A673 (cell line): Measurements from ENCODE around the gene CCDC148. TPM values are rescaled to one million over a fixed set of nuclear protein-coding genes. Genes with fewer than 3 reads are reported as not detected.

Experiments used
- BruUV-seq: library from RNA; stranded (reverse); fragments of 400-500 nt; replicated peaks from 2 replicates; lab custom pipeline; 2021; lab: Mats Ljungman, UMichigan
- CTCF ChIA-PET: fragments of 300-600 bp; sonication (Branson Sonifier 250); formaldehyde crosslinking; loops from one replicate; lab custom pipeline; 2022; ENCODE audit warnings: antibody characterized with exemption; lab: Charles Lee
- POLR2A ChIA-PET: fragments of 300-600 bp; sonication (Branson Sonifier 250); formaldehyde crosslinking; loops from one replicate; lab custom pipeline; 2022; ENCODE audit warnings: antibody characterized with exemption; ENCODE audit not compliant: low non-redundant PET; lab: Charles Lee
- DNase-seq: peaks from one replicate; pipeline ENCODE4 v3.0.0-alpha.2; 2015; ENCODE audit warnings: low spot score
- H3K27ac ChIP-seq: fragments of 200-600 bp; sonication (generic); 2 replicates; pipeline ENCODE4 v1.5.1; 2016; ENCODE audit warnings: mixed run types, low read depth, mild to moderate bottlenecking, mixed read lengths, antibody characterized with exemption, low read length; ENCODE audit not compliant: poor library complexity, severe bottlenecking
- H3K27me3 ChIP-seq: fragments of 200-600 bp; sonication (generic); replicated peaks from 2 replicates; pipeline ENCODE4 v1.6.1; 2017; ENCODE audit warnings: mixed run types, low read depth, mild to moderate bottlenecking, mixed read lengths, antibody characterized with exemption, low read length; ENCODE audit not compliant: insufficient read depth, poor library complexity
- H3K36me3 ChIP-seq: fragments of 200-600 bp; sonication (generic); 2 replicates; pipeline ENCODE4 v1.6.1; 2016; ENCODE audit warnings: mixed run types, mild to moderate bottlenecking, mixed read lengths, antibody characterized with exemption, low read length; ENCODE audit not compliant: insufficient read depth, poor library complexity, severe bottlenecking
- H3K4me1 ChIP-seq: fragments of 200-600 bp; sonication (generic); 2 replicates; pipeline ENCODE4 v1.6.1; 2017; ENCODE audit warnings: mixed run types, mild to moderate bottlenecking, mixed read lengths, antibody characterized with exemption, low read length; ENCODE audit not compliant: insufficient read depth, poor library complexity, severe bottlenecking
- H3K4me3 ChIP-seq: fragments of 200-600 bp; sonication (generic); 2 replicates; pipeline ENCODE4 v1.5.1; 2016; ENCODE audit warnings: low read depth, mixed run types, mild to moderate bottlenecking, mixed read lengths, low read length; ENCODE audit not compliant: poor library complexity, severe bottlenecking
- H3K9me3 ChIP-seq: fragments of 200-600 bp; sonication (generic); 2 replicates; pipeline ENCODE4 v1.6.1; 2016; ENCODE audit warnings: mixed run types, low read depth, mild to moderate bottlenecking, mixed read lengths, antibody characterized with exemption, low read length; ENCODE audit not compliant: poor library complexity, severe bottlenecking
- CTCF ChIP-seq: fragments of 300-800, 200-600 bp; sonication (generic); conservative IDR thresholded peaks from 2 replicates; pipeline ENCODE4 v1.5.1; 2017; ENCODE audit warnings: low read depth, mild to moderate bottlenecking, antibody characterized with exemption, low read length, moderate library complexity, mixed read lengths
- EZH2 ChIP-seq: fragments of 200-600 bp; sonication (generic); IDR thresholded peaks from 2 replicates; pipeline ENCODE4 v1.6.1; 2017; ENCODE audit warnings: borderline replicate concordance, low read depth, mild to moderate bottlenecking, mixed read lengths, antibody characterized with exemption, low read length; ENCODE audit not compliant: poor library complexity, severe bottlenecking
- intact Hi-C: fragments of 100-400 bp; cut with micrococcal nuclease; formaldehyde crosslinking; loops from one replicate; pipeline ENCODE4 v1.10.0; 2022; ENCODE audit not compliant: unreplicated experiment
- total RNA-seq: library from RNA; stranded (reverse); gene quantifications from 2 replicates; pipeline ENCODE4 v1.2.3, GENCODE V29; 2021

The CCDC148 gene
- total RNA-seq, 1 experiment from 2014 or later, result 0.90 TPM

DNA sequence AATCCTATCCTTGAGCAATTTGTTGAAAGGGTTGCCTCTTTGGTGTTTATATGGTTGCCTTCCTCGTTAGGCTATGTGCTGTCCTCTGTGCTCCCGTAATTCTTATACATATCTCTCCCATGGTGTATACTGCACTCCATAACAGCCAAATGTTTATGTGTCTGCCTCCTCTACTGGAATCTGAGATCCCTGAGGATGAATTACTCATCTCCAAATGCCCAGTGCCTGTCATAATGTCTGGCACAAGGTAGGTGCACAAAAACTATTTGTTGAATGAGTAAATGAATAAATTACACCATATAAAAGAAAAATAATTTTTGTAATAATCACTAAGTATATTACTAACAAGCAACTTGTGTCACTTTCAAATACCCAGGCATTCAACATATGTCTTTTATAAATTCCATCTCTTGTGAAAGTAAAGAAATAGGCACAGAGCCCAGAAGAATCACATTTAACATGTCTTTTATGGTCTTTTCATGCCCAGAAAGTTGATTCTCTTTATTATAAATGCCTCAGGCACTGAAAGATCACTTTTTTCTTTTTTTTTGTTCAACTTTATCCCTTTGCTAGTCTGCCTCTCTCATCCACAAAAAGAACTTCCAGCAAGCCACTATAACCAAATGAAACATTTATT lies 164.9 kb downstream of the CCDC148 start:
- Histone ChIP-seq H3K36me3 (no peaks in the 10 kb centered on the region), H3K4me3 (no peak overlapping the region), H3K27me3 (no peaks in the 10 kb centered on the region), H3K27ac (no peak overlapping the region), H3K4me1 (no peaks in the 10 kb centered on the region), H3K9me3 (no peaks in the 10 kb centered on the region)
- peak; percentile 31 for DNase-seq
- CTCF ChIA-PET, result no interaction called here
- TF ChIP-seq EZH2 (no peak), CTCF (no peak)
- intact Hi-C loops, result no loop called here
- no TSS peak for BruUV-seq
- POLR2A ChIA-PET, result no interaction called here

GRCh38 chr2:158290225-158290624 lies 166.3 kb downstream of the CCDC148 start:
- Histone ChIP-seq H3K9me3 (no peaks in the 10 kb centered on the region), H3K36me3 (no peaks in the 10 kb centered on the region), H3K4me3 (no peak overlapping the region), H3K27ac (no peak overlapping the region), H3K27me3 (no peaks in the 10 kb centered on the region), H3K4me1 (no peaks in the 10 kb centered on the region)
- no peak for DNase-seq
- no TSS peak for BruUV-seq
- CTCF ChIA-PET, result no interaction called here
- no peak for TF ChIP-seq EZH2
- no peak for TF ChIP-seq CTCF
- POLR2A ChIA-PET, result no interaction called here
- intact Hi-C loops, result no loop called here

- ChIA-PET CTCF (no interaction called here), POLR2A (no interaction called here)
- Histone ChIP-seq H3K9me3 (no peaks in the 10 kb centered on the region), H3K4me1 (no peaks in the 10 kb centered on the region), H3K4me3 (no peak overlapping the region), H3K36me3 (no peaks in the 10 kb centered on the region), H3K27me3 (no peaks in the 10 kb centered on the region), H3K27ac (no peak overlapping the region)
- DNase-seq, result no peak
- TF ChIP-seq CTCF, result no peak
- intact Hi-C loops, result no loop called here
- BruUV-seq, result no TSS peak
These were observed 179.7 kb downstream of the CCDC148 start for GRCh38 chr2:158276619-158277471.
